Activated gamma-delta T cell treated with Interleukin-2 at 50 U/mL for 16 hours (primary cell): ENCODE measurements around the gene TYMS.

Source experiments
- DNase-seq: peaks from one replicate; pipeline ENCODE4 v3.0.0-alpha.2; 2020

The TYMS gene

GRCh38 chr18:715626-716025 lies 58.2 kb downstream of the TYMS start:
- no peak for DNase-seq

GRCh38 chr18:717003-717402 lies 59.5 kb downstream of the TYMS start:
- no peak for DNase-seq
